SJCRH30 (cell line): ENCODE measurements around the gene ELSPBP1. TPM values are rescaled to one million over a fixed set of nuclear protein-coding genes. Genes with fewer than 3 reads are reported as not detected.

ENCODE experiments used
- DNase-seq, 2 experiments: peaks; one replicate each; pipeline ENCODE4 v3.0.0-alpha.2; 2015 to 2020
- H3K27ac ChIP-seq: fragments of 250-450 bp; sonication (Bioruptor Pico); 2 replicates; pipeline ENCODE4 v1.5.1; 2020; ENCODE audit warnings: mild to moderate bottlenecking, moderate library complexity
- H3K27me3 ChIP-seq: fragments of 250-450 bp; sonication (Bioruptor Pico); 2 replicates; pipeline ENCODE4 v1.5.1; 2020; ENCODE audit warnings: mild to moderate bottlenecking, moderate library complexity
- H3K36me3 ChIP-seq: fragments of 250-450 bp; sonication (Bioruptor Pico); 2 replicates; pipeline ENCODE4 v1.5.1; 2020; ENCODE audit warnings: mild to moderate bottlenecking, moderate library complexity
- H3K4me1 ChIP-seq: fragments of 250-450 bp; sonication (Bioruptor Pico); 2 replicates; pipeline ENCODE4 v1.5.1; 2020; ENCODE audit warnings: mild to moderate bottlenecking, moderate library complexity
- H3K4me3 ChIP-seq: fragments of 250-450 bp; sonication (Bioruptor Pico); 2 replicates; pipeline ENCODE4 v1.5.1; 2020; ENCODE audit warnings: mild to moderate bottlenecking, moderate library complexity
- H3K9me3 ChIP-seq: fragments of 250-450 bp; sonication (Bioruptor Pico); replicated peaks from 2 replicates; pipeline ENCODE4 v1.5.1; 2020; ENCODE audit warnings: mild to moderate bottlenecking, moderate library complexity
- total RNA-seq: library from RNA; depleted of rRNA; stranded (reverse); fragments of >200 nt; shearing (Covaris generic); gene quantifications from 2 replicates; pipeline ENCODE4 v1.2.3, GENCODE V29; 2014

ELSPBP1 gene
- total RNA-seq, 1 experiment from 2014 or later: not detected

DNA sequence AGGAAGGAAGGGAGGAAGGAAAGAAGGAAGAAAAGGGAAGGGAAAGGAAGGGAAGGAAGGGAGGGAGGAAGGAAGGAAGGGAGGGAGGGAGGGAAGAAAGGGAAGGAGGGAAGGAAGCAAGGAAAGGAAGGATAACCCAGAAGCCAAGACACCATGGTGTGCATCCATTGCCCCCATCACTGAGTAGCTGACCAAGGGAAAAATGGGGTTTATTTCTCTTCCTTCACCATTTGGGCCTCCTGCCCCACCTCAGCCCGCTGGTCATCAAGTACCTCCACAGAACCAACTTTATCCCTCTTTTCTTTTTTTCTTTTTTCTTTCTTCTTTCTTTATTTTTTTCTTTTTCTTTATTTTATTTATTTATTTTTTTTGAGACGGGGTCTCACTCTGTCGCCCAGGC is 29.1 kb downstream of the ELSPBP1 start:
- DNase-seq: no peak
- Histone ChIP-seq H3K4me1 (no peaks in the 10 kb centered on the region), H3K9me3 (no peaks in the 10 kb centered on the region), H3K27ac (no peak overlapping the region), H3K4me3 (no peak overlapping the region), H3K36me3 (no peaks in the 10 kb centered on the region), H3K27me3 (no peaks in the 10 kb centered on the region)

DNA sequence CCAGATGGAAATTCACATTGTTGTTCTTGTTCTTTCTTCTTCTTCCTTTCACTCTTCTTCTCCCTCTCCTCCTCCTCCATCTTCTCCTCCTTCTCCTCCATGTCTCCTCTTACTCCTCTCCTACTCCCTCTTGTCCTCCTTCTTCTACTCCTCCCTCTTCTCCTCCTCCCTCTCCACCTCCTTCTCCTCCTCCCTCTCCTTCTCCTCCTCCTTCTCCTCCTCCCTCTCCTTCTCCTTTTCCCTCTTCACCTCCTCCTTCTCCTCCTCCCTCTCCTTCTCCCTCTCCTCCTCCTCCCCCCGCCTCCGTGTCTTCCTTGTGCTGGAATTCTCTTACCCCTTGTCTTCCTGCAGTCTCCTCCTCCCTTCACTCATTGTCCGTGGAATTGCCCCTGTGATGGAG is 31.0 kb downstream of the ELSPBP1 start:
- DNase-seq: no peak
- Histone ChIP-seq H3K4me1 (no peaks in the 10 kb centered on the region), H3K9me3 (no peaks in the 10 kb centered on the region)

DNA sequence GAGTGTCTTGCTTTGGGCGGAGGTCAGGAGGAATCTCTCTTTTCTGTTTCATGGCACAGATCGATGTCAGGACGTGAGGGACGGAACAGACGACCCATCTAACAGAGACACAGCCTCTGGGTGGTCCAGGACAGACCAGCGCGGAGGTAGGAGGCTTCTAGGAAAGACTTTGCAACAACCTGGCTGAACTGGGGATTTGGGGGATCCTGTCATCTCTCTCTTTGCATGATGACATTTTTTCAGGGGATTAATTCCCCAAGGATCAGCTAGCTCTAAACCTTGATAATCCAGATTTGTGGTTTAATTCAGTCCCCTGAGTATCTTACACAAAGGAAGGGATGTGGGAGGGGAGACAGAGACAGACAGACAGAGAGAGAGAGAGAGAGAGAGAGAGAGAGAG is 35.0 kb downstream of the ELSPBP1 start:
- no peak overlapping the region for H3K4me3 ChIP-seq
- DNase-seq: no peak
- H3K27ac ChIP-seq: no peak overlapping the region
- H3K4me1 ChIP-seq: no peaks in the 10 kb centered on the region
- no peaks in the 10 kb centered on the region for H3K27me3 ChIP-seq
- H3K9me3 ChIP-seq: no peaks in the 10 kb centered on the region
- no peaks in the 10 kb centered on the region for H3K36me3 ChIP-seq

More for the DNA sequence above, 31.0 kb downstream of the ELSPBP1 start:
- no peaks in the 10 kb centered on the region for H3K27me3 ChIP-seq
- H3K36me3 ChIP-seq: no peaks in the 10 kb centered on the region
- no peak overlapping the region for H3K4me3 ChIP-seq
- no peak overlapping the region for H3K27ac ChIP-seq

DNA sequence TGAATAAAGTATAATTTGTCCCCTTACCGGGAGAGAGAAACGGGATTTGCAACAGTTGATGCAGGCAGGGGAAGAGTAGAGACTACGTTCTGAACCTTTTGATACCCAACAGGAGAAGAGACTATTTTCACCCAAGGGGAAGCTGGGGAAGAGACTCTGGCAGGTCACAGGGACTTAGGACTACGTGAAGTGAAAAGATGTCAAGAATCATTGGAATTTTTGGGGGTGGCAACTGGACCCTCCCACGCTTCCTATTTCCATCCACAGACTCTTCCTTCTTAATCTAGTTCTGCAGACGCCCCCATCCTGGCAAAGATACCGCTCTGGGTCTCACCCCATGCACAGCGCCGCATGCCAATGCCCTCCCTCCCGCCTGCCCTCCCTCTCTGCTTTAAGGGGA is 35.6 kb downstream of the ELSPBP1 start:
- no peak overlapping the region for H3K27ac ChIP-seq
- no peaks in the 10 kb centered on the region for H3K4me1 ChIP-seq
- H3K9me3 ChIP-seq: no peaks in the 10 kb centered on the region
- no peaks in the 10 kb centered on the region for H3K27me3 ChIP-seq
- no peak for DNase-seq
- H3K36me3 ChIP-seq: no peaks in the 10 kb centered on the region
- no peak overlapping the region for H3K4me3 ChIP-seq

DNA sequence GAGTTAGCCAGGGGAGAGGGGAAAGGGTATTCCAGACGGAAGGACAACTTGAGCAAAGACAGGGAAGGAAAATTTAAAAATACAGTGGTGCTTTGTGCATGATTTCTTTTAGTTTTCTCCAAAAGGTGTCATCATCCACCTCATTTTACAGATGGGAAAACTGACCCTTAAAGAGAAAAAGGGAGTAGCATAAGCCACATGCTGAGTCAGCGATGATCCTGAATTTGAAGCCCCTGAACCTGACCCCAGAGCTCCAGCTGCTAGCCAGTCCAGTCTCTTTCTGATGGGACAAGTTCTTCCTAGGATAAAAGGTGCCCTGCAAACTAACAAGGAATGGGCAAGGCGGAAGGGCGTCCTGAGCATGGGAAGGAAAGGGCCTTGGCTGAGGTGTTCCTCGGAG is 39.2 kb downstream of the ELSPBP1 start:
- H3K27ac ChIP-seq: no peak overlapping the region
- no peaks in the 10 kb centered on the region for H3K36me3 ChIP-seq
- no peak for DNase-seq
- no peaks in the 10 kb centered on the region for H3K27me3 ChIP-seq
- no peak overlapping the region for H3K4me3 ChIP-seq
- no peaks in the 10 kb centered on the region for H3K9me3 ChIP-seq
- no peaks in the 10 kb centered on the region for H3K4me1 ChIP-seq

DNA sequence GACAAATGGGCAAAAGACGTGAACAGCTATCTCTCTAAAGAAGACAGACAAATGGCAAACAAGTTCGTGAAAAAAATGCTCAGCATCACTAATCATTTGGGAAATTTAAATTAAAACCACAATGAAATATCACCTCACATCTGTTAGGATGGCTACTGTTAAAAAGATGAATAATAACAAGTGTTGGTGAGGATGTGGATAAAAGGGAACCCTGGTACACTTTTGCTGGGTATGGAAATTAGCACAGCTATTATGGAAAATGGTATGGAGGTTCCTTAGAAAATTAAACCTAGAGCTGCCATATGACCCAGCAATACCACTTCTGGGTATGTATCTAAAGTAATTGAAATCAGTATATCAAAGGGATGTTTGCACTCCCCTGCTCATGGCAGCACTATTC is 42.3 kb downstream of the ELSPBP1 start:
- Histone ChIP-seq H3K27me3 (no peaks in the 10 kb centered on the region), H3K27ac (no peak overlapping the region), H3K36me3 (no peaks in the 10 kb centered on the region), H3K9me3 (no peaks in the 10 kb centered on the region), H3K4me1 (no peaks in the 10 kb centered on the region), H3K4me3 (no peak overlapping the region)
- DNase-seq: no peak

DNA sequence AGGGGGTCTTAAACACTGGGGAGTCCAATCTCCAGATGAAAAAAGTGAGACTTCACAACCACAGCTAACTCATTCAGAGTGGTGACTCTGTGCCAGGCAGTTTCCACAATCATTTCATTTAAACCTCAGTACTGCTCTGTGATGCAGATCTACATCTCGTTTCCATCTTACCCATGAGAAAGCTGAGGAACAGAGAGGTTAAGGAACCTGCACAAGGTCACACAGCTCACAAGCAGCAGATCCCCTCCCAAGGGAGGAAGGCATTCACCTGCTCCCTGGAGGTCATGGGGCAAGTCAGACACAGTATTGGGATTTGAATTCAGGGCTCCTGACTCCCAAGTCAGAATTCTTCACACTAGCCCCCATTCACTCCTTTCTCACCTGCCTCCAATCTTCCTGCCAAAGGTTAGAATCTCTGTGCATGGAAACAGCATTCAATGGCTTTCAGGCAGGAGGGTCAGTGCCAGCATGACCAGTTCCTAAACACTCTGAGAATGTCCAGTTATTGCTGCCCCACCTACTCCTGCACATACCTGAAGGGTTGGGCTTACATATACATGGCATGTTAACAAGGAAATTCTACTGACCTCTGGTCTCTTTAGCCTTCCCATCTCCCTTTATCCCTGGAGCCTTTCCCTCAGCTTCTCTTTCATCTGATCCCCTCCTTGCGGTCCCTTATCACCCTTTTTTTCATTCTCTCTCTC is 47.6 kb downstream of the ELSPBP1 start:
- H3K4me1 ChIP-seq: no peaks in the 10 kb centered on the region
- no peak overlapping the region for H3K27ac ChIP-seq
- no peaks in the 10 kb centered on the region for H3K36me3 ChIP-seq
- no peak overlapping the region for H3K4me3 ChIP-seq
- DNase-seq: no peak
- H3K9me3 ChIP-seq: no peaks in the 10 kb centered on the region
- no peaks in the 10 kb centered on the region for H3K27me3 ChIP-seq

DNA sequence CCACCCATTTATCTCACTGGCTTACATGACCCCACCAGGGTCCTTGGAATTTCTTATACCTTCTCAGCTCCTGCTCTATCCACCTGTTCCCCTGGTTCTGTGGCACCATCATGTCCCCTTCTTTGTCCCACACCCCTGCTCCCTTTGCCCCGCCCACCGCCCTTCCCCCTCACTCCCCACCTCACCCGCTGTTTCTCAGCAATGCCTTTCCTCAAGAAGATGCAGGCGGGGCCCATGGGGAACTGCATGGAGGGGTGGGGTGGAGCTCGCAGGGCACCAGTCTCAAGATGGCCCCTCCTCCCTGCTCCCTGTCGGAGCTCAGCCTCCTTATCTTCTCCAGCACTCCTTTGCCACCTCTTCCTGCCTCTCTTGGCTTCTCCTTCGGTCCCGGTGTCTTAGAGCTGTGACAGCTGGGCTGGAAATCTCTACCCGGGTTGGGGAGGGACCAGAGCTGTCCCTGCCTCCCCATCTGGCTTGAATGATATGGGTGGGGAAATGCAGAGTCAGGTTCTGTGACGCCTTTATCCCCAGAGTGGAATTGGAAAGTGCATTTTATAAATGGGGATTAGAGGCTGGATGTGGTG is 49.3 kb downstream of the ELSPBP1 start, which contains the start of gene CABP5:
Gene CABP5 (minus strand): TSS at position 405 of the 584 bp plus-strand sequence. CDS start 157 bp downstream, at position 248.
- Histone ChIP-seq H3K36me3 (no peaks in the 10 kb centered on the region), H3K27ac (no peak within 1 kb of the TSS), H3K4me1 (no peaks in the 10 kb centered on the region), H3K9me3 (no peaks in the 10 kb centered on the region), H3K4me3 (no peak within 1 kb of the TSS), H3K27me3 (no peaks in the 10 kb centered on the region)
- no peak for DNase-seq

DNA sequence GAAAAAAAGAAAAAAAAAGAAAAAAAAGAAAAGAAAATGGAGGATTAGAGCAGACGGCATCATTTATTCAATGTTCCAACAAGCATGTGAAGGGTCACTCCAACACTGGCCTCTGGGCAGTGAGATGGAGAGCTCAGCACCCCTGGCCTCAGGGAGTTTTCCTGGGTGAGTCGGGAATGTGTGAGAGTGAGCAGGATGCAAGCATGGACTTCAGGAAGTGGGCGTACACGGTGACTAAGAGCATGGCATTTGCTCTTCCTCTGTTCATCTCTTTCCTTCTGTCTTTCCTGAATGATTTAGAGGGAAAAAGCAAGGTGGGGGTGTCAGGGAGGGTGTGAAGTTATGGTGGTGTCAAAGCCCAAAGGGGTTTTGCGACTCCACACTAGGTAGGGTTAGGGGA is 50.1 kb downstream of the ELSPBP1 start:
- H3K4me3 ChIP-seq: no peak overlapping the region
- H3K27ac ChIP-seq: no peak overlapping the region
- H3K4me1 ChIP-seq: no peaks in the 10 kb centered on the region
- no peaks in the 10 kb centered on the region for H3K36me3 ChIP-seq
- DNase-seq: no peak
- no peaks in the 10 kb centered on the region for H3K27me3 ChIP-seq
- no peaks in the 10 kb centered on the region for H3K9me3 ChIP-seq

DNA sequence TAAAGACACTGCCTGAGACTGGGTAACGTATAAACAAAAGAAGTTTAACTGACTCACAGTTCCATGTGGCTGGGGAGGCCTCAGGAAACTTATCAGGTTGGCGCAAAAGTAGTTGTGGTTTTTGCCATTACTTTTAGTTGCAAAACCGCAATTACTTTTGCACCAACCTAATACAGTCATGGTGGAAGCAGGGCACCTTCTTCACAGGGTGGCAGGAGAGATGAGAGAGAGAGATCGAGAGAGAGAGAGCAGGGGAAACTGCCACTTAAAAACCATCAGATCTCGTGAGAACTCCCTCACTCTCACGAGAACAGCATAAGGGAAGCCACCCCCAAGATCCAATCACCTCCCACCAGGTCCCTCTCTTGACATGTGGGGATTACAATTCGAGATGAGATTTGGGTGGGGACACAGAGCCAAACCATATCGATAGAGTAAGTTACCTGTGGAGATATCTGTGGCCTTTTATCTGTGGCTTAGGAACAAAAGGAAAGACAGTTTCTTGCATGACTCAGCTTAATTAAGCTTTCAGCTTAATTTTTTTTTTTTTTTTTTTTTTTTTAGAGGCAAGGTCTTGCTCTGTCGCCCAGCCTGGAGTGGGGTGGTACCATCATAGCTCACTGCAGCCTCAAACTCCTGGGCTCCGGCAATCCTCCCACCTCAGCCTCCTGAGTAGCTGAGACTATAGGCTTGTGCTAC is 57.1 kb downstream of the ELSPBP1 start:
- Histone ChIP-seq H3K36me3 (no peaks in the 10 kb centered on the region), H3K27ac (no peak overlapping the region), H3K9me3 (no peaks in the 10 kb centered on the region), H3K4me1 (no peaks in the 10 kb centered on the region), H3K27me3 (no peaks in the 10 kb centered on the region), H3K4me3 (no peak overlapping the region)
- no peak for DNase-seq

DNA sequence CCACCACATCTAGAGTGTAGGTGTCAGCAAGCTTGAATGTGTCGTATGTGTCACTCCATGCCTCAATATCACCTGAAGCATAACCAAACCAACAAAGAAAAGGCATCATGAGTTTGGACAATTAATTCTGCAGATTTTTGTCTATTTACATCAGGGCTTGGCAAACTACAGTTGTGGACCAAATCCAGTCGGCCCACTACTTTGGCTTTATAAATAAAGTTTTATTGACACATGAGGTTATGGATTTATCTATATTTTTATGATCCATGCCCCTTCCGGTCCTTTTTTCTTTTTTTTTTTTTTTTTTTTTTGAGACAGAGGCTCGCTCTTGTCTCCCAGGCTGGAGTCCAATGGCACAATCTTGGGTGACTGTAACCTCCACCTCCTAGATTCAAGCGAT is 58.6 kb downstream of the ELSPBP1 start:
- DNase-seq: no peak
- no peaks in the 10 kb centered on the region for H3K4me1 ChIP-seq
- no peak overlapping the region for H3K27ac ChIP-seq
- H3K36me3 ChIP-seq: no peaks in the 10 kb centered on the region
- no peaks in the 10 kb centered on the region for H3K27me3 ChIP-seq
- no peaks in the 10 kb centered on the region for H3K9me3 ChIP-seq
- no peak overlapping the region for H3K4me3 ChIP-seq

DNA sequence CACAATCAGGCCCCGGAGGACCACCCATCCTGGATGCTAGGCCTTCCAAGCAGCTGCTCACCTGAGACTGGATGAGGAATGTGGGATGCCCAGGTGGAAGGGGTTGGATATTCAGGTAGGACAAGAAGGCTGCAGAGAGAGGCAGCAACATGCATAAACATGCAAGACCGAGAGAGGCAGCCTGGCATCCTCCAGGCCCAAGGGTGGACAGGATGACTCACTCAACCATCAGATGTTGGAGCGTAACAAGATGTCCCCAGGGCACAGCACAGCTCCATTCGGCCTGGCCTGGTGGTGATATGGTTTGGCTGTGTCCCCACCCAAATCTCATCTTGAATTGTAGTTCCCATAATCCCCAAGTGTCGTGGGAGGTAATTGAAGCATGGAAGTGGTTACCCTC is 59.4 kb downstream of the ELSPBP1 start:
- Histone ChIP-seq H3K4me1 (no peaks in the 10 kb centered on the region), H3K36me3 (no peaks in the 10 kb centered on the region)
- no peak for DNase-seq

DNA sequence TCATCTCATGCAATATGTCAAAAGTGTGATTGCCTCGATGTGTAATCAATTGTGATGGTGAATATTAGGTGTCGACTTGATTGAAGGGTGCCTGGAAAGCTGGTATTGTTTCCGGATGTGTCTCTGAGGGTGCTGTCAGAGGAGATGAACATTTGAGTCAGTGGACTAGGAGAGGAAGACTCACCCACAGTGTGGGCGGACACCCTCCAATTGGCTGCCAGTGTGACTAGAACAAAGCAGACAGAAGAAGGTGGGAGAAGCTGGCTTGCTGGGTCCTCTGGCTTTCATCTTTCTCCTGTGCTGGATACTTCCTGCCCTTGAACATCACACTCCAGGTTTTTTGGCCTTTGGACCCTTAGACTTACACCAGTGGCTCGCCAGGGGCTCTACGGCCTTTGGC is 64.9 kb downstream of the ELSPBP1 start:
- Histone ChIP-seq H3K9me3 (no peaks in the 10 kb centered on the region), H3K27ac (no peak overlapping the region)
- DNase-seq: no peak

More for the DNA sequence above, 59.4 kb downstream of the ELSPBP1 start:
- no peak overlapping the region for H3K4me3 ChIP-seq
- no peak overlapping the region for H3K27ac ChIP-seq
- H3K9me3 ChIP-seq: no peaks in the 10 kb centered on the region
- no peaks in the 10 kb centered on the region for H3K27me3 ChIP-seq

DNA sequence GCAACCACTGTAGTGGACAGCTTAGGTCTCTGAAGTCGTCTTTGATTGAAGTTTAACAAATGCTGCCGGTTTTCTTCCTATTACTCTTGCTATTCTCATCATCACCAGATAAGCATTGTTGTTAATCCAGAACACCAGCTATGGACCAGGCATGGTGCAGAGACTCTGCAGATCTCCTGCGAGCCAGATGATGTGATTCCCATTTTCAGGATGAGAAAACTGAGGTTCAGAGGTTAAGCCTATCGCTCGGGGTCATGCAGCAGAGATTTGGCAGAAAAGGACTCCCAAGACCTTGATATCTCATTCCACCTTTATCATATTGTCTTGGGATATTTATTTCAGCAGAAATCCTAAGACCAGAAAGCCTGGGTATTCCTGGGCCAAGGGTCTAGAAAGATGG is 65.9 kb downstream of the ELSPBP1 start:
- Histone ChIP-seq H3K36me3 (no peaks in the 10 kb centered on the region), H3K4me1 (no peaks in the 10 kb centered on the region), H3K27me3 (no peaks in the 10 kb centered on the region), H3K27ac (no peak overlapping the region), H3K4me3 (no peak overlapping the region), H3K9me3 (no peaks in the 10 kb centered on the region)
- no peak for DNase-seq

More for the DNA sequence above, 64.9 kb downstream of the ELSPBP1 start:
- no peaks in the 10 kb centered on the region for H3K4me1 ChIP-seq
- no peak overlapping the region for H3K4me3 ChIP-seq
- no peaks in the 10 kb centered on the region for H3K27me3 ChIP-seq
- no peaks in the 10 kb centered on the region for H3K36me3 ChIP-seq
